Measurements from ENCODE around the gene NFASC. TPM values are rescaled to one million over a fixed set of nuclear protein-coding genes. Genes with fewer than 3 reads are reported as not detected.

NFASC gene
- total RNA-seq, 1 experiment from 2014 or later, result 16.9 TPM

GRCh38 chr1:205012391-205013140, 141.9 kb downstream of the NFASC start:
- no peak for ATAC-seq
- no peak for DNase-seq (ENCODE audit: low read depth, low spot score)
- CTCF ChIA-PET, result interaction anchor here (1.8 kb wide), 1 partner anchor 49 kb away, joined by 5 read pairs; no protein-coding TSS in a partner anchor
- Histone ChIP-seq H3K9me3 (ENCODE audit: control insufficient read depth, insufficient read depth, low read depth, low read length) (no peaks in the 10 kb centered on the region), H3K4me1 (ENCODE audit: control insufficient read depth, insufficient read depth, low read length) (no peaks in the 10 kb centered on the region), H3K27ac (ENCODE audit: low read length) (no peak overlapping the region), H3K4me3 (ENCODE audit: low read depth in 2 of 2, low read length in 2 of 2) (no peak overlapping the region), H3K27me3 (ENCODE audit: control insufficient read depth, insufficient read depth, low read length) (no peaks in the 10 kb centered on the region), H3K36me3 (ENCODE audit: control insufficient read depth, insufficient read depth, low read length) (no peaks in the 10 kb centered on the region)
- TF ChIP-seq REST (IDR thresholded peaks at IDR 0.05; ENCODE audit: insufficient read depth in 1 of 2, low read depth in 2 of 2, low read length in 1 of 2) (no peak), CTCF (IDR thresholded peaks at IDR 0.05) (no peak), TCF7L2 (IDR thresholded peaks at IDR 0.05; ENCODE audit: low read depth, low read length) (no peak), SIN3A (IDR thresholded peaks at IDR 0.05; ENCODE audit: borderline replicate concordance, insufficient read depth, low read depth, low read length) (no peak), POLR2AphosphoS5 (IDR thresholded peaks at IDR 0.05; ENCODE audit: low read depth, low read length) (no peak)
- in situ Hi-C loops (cut with HindIII; ENCODE audit: low pct_unique_long_range_greater_than_20kb, low sequenced_read_pairs), result no loop called here
- POLR2A ChIA-PET, result no interaction called here
- intact Hi-C loops (cut with micrococcal nuclease; ENCODE audit: unreplicated experiment), result no loop called here
- BruUV-seq (replicated peaks), result no TSS peak

DNA sequence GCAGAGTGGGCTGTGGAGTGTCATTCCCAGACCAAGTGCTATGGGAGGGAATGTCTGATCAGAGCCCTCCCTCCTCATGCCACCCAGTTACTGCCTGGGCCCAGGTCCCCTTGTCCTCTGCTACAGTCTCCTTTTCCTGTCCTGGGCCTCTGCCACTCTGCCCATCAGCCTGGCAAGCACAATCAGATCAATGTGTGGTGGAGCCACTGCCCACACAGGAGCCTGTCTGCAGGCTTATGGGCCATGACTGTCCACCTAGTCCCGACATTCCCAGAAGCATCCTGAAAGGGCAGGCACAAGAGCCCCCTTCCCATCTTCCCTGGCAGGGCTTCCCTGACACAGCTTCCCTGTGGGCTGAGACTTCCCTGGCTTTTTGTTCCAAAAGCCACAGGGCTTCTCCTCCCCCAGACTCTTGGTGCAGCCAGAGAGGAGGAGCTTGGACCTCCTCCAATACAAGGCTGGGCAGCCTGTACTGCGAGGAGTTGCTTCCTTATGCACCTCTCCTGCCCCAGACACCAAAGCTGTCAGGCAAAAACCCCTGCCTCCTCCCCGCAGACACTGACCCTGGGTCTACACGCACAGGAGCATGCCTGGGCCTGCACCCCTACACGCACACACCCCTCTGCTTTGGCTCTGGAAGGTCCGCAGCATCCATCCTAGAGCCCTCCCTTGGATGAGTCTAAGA, 143.2 kb downstream of the NFASC start:
- no peaks in the 10 kb centered on the region for H3K27me3 ChIP-seq (ENCODE audit: control insufficient read depth, insufficient read depth, low read length)
- intact Hi-C loops (cut with micrococcal nuclease; ENCODE audit: unreplicated experiment) (no loop called here), in situ Hi-C loops (cut with HindIII; ENCODE audit: low pct_unique_long_range_greater_than_20kb, low sequenced_read_pairs) (no loop called here)
- H3K36me3 ChIP-seq (ENCODE audit: control insufficient read depth, insufficient read depth, low read length), result no peaks in the 10 kb centered on the region
- POLR2A ChIA-PET, result no interaction called here
- no peak overlapping the region for H3K4me3 ChIP-seq (ENCODE audit: low read depth in 2 of 2, low read length in 2 of 2)
- H3K4me1 ChIP-seq (ENCODE audit: control insufficient read depth, insufficient read depth, low read length), result no peaks in the 10 kb centered on the region
- BruUV-seq (replicated peaks), result no TSS peak
- H3K27ac ChIP-seq (ENCODE audit: low read length), result no peak overlapping the region
- CTCF ChIA-PET, result interaction anchor here (1.8 kb wide), 1 partner anchor 48 kb away, joined by 5 read pairs; no protein-coding TSS in a partner anchor
- no peaks in the 10 kb centered on the region for H3K9me3 ChIP-seq (ENCODE audit: control insufficient read depth, insufficient read depth, low read depth, low read length)
- TF ChIP-seq POLR2AphosphoS5 (IDR thresholded peaks at IDR 0.05; ENCODE audit: low read depth, low read length) (no peak), TCF7L2 (IDR thresholded peaks at IDR 0.05; ENCODE audit: low read depth, low read length) (no peak), REST (IDR thresholded peaks at IDR 0.05; ENCODE audit: insufficient read depth in 1 of 2, low read depth in 2 of 2, low read length in 1 of 2) (no peak), CTCF (IDR thresholded peaks at IDR 0.05) (no peak), SIN3A (IDR thresholded peaks at IDR 0.05; ENCODE audit: borderline replicate concordance, insufficient read depth, low read depth, low read length) (no peak)
- ATAC-seq (no peak), DNase-seq (ENCODE audit: low read depth, low spot score) (no peak)
